PFSK-1 (cell line): Measurements from ENCODE around the gene ATP10A.

Source experiments
- FOXP2 ChIP-seq: optimal IDR thresholded peaks from 2 replicates; pipeline ENCODE3; 2011; ENCODE audit warnings: borderline replicate concordance, control low read depth, inconsistent platforms; ENCODE audit not compliant: insufficient read depth; ENCODE audit errors: extremely low read length, extremely low read depth
- POLR2AphosphoS5 ChIP-seq: IDR thresholded peaks from 2 replicates; pipeline ENCODE4 v1.6.1; 2012; ENCODE audit warnings: low read depth, mild to moderate bottlenecking, control low read depth, low read length, moderate library complexity
- SIN3A ChIP-seq: IDR thresholded peaks from 2 replicates; pipeline ENCODE4 v1.6.1; 2012; ENCODE audit warnings: mild to moderate bottlenecking, low read length, moderate library complexity, borderline replicate concordance; ENCODE audit not compliant: insufficient read depth
- TAF1 ChIP-seq: IDR thresholded peaks from 2 replicates; pipeline ENCODE4 v1.6.1; 2012; ENCODE audit warnings: low read length, control low read depth, borderline replicate concordance; ENCODE audit not compliant: insufficient read depth
- TF ChIP-seq, protein P1 (sequence below), 2 experiments: IDR thresholded peaks; 2 replicates each; pipeline versions ENCODE4 v1.6.1 to v1.8.0; 2011 to 2012; ENCODE audit warnings: low read depth in 2 of 2, low read length in 2 of 2, control low read depth in 1 of 2, inconsistent platforms in 1 of 2, mild to moderate bottlenecking in 1 of 2, moderate library complexity in 1 of 2; ENCODE audit not compliant: insufficient read depth in 1 of 2

ATP10A gene

DNA sequence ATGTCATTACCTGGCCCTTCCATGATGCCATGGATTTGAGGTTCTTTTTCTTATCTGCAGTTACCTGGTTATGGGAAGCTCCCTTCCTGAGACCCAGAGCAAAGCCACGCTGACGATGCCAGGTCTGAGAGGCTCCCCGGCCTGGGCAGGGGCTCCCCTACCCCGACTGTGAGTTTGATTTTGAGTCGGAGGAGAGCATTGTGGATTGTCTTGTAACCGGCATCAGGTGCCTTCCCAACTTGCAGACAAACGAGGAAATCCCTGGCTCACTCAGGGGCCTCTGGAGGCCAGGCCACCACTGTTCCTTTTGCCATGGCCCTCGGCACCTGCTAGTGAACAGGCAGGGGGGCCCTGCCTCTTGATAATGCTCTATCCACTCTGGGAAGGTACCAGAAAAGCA, 151.4 kb downstream of the ATP10A start:
- TF ChIP-seq, protein P1, sequence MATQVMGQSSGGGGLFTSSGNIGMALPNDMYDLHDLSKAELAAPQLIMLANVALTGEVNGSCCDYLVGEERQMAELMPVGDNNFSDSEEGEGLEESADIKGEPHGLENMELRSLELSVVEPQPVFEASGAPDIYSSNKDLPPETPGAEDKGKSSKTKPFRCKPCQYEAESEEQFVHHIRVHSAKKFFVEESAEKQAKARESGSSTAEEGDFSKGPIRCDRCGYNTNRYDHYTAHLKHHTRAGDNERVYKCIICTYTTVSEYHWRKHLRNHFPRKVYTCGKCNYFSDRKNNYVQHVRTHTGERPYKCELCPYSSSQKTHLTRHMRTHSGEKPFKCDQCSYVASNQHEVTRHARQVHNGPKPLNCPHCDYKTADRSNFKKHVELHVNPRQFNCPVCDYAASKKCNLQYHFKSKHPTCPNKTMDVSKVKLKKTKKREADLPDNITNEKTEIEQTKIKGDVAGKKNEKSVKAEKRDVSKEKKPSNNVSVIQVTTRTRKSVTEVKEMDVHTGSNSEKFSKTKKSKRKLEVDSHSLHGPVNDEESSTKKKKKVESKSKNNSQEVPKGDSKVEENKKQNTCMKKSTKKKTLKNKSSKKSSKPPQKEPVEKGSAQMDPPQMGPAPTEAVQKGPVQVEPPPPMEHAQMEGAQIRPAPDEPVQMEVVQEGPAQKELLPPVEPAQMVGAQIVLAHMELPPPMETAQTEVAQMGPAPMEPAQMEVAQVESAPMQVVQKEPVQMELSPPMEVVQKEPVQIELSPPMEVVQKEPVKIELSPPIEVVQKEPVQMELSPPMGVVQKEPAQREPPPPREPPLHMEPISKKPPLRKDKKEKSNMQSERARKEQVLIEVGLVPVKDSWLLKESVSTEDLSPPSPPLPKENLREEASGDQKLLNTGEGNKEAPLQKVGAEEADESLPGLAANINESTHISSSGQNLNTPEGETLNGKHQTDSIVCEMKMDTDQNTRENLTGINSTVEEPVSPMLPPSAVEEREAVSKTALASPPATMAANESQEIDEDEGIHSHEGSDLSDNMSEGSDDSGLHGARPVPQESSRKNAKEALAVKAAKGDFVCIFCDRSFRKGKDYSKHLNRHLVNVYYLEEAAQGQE (IDR thresholded peaks at IDR 0.05; ENCODE audit: insufficient read depth in 1 of 2, low read depth in 2 of 2, low read length in 2 of 2), result no peak
- TF ChIP-seq TAF1, result no peak
- no peak for TF ChIP-seq SIN3A
- TF ChIP-seq POLR2AphosphoS5, result no peak
- no peak for TF ChIP-seq FOXP2

DNA sequence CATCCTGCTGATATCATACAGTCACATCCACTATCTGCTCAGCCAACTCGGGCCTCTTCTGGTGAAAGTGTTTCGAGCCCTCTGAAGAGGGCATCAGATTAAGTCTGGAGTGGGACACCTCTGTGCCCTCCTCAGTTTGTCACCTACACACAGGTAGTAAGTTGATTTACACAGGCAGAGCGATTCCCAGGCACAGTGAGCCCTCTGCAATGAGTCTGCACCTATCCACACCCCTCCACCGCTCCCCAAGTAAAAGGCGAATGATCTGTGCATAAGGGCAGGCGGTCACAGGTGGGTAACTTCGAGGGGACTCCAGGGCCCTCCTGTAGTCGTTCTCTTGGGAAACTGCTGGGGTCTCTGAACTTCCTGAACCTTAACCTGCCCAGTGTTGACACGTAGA, 152.0 kb downstream of the ATP10A start:
- TF ChIP-seq TAF1, result no peak
- TF ChIP-seq, protein P1 (IDR thresholded peaks at IDR 0.05; ENCODE audit: insufficient read depth in 1 of 2, low read depth in 2 of 2, low read length in 2 of 2), result no peak
- TF ChIP-seq POLR2AphosphoS5, result no peak
- TF ChIP-seq SIN3A, result no peak
- TF ChIP-seq FOXP2, result no peak

DNA sequence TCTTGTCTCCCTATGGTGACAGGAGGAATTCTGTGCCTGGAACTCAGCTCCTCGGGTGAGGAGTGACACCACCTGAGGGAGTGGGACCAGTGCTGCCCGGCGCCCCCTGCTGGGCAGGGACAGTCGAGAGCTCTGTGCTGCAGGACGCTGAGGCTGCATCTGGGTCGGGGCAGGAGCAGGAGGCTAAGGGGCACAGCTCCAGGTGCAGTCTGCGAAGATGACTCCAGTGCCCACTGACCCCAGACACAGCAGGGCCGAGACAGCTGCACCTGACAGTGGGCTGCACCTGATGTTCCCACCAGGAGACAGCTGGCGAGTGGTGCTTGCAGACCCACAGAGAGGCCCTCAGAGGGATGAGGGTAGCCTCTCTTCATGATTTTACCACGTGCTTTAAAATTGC, 152.9 kb downstream of the ATP10A start:
- TF ChIP-seq SIN3A (no peak), POLR2AphosphoS5 (no peak), FOXP2 (no peak), TAF1 (no peak)
- TF ChIP-seq, protein P1 (IDR thresholded peaks at IDR 0.05; ENCODE audit: insufficient read depth in 1 of 2, low read depth in 2 of 2, low read length in 2 of 2), result no peak

DNA sequence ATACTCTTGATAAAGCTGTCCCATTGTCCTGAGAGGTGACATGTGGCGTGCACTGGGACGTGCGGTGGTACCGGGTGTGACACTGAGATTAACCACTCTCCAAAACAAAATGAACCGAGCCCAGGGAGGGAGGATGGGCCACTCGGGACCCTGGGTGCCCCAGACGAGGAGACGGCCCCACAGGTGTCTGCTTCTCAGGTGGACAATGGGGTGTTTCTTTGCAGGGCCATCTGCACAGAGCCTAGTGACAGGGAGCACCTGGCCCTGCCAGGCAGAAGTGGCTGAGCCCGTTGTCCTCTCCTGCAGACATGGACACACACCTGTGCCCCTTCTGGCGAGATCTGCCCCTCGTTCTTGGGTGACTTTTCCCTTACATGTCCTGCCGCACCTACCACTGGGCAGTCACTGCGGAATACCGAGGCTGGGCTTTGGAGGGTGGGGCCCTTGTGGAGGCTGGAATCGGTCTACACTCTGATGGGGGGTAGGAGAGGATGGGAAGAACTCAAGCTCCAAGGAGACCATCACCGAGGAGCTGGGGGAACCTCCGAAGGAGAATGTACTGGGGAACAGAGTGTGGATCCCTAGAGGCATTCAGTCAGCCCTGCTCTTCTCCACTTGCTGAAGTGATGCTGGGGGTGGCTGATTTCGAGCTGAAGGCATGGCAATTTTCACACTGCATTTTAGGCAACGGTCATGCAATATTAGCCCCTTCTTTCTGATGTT, 153.5 kb downstream of the ATP10A start:
- TF ChIP-seq POLR2AphosphoS5 (no peak), FOXP2 (no peak), SIN3A (no peak), TAF1 (no peak)
- TF ChIP-seq, protein P1 (IDR thresholded peaks at IDR 0.05; ENCODE audit: insufficient read depth in 1 of 2, low read depth in 2 of 2, low read length in 2 of 2), result no peak
